Stimulated activated CD8-positive, alpha-beta memory T cell treated with anti-CD3 and anti-CD28 coated beads, Interleukin-7, amount 100 ng/mL, for 4 hours (primary cell): ENCODE results near the gene PYCR2.
A peak's percentile ranks its signal among the peaks of the same experiment; 100 is the strongest.
"Not testable (repeated sequence)": the region's sequence is repeated elsewhere in the genome, so short reads cannot be mapped to it uniquely, and the experiment has no call there.

Experiments used
- DNase-seq, 2 donors: peaks; one replicate each; pipeline ENCODE4 v3.0.0-alpha.2; 2020; ENCODE audit warnings: low read depth in 2 of 2

Gene PYCR2

GRCh38 chr1:225923692-225924555 lies at the start of gene PYCR2:
Gene PYCR2, minus strand, starts transcription at chr1:225924250. Its CDS starts 140 bp downstream, at chr1:225924110.
- DNase-seq, result peak; percentile 79 to 91

- no peak for DNase-seq
These were observed 49.1 kb upstream of the PYCR2 start for GRCh38 chr1:225973158-225973557.

GRCh38 chr1:225972344-225973152 lies 48.5 kb upstream of the PYCR2 start:
- DNase-seq, result no peak

GRCh38 chr1:225970592-225971157 lies 46.6 kb upstream of the PYCR2 start:
- DNase-seq, result not testable (repeated sequence)

GRCh38 chr1:225969751-225970150 lies 45.7 kb upstream of the PYCR2 start:
- not testable (repeated sequence) for DNase-seq

- DNase-seq, result no peak
These were observed 41.2 kb upstream of the PYCR2 start for GRCh38 chr1:225965231-225965630.

- DNase-seq, result no peak
These were observed 39.9 kb upstream of the PYCR2 start for GRCh38 chr1:225963735-225964530.

- DNase-seq, result peak; percentile 13 to 35
These were observed 38.5 kb upstream of the PYCR2 start for GRCh38 chr1:225962440-225962975.

GRCh38 chr1:225961659-225962439 lies 37.8 kb upstream of the PYCR2 start:
- DNase-seq, result no peak

GRCh38 chr1:225958041-225958440 lies 34.0 kb upstream of the PYCR2 start:
- DNase-seq, result no peak

- DNase-seq, result no peak
These were observed 30.7 kb upstream of the PYCR2 start for GRCh38 chr1:225954753-225955152.

- no peak for DNase-seq
These were observed 29.3 kb upstream of the PYCR2 start for GRCh38 chr1:225953315-225953714.

GRCh38 chr1:225950905-225951497 lies 27.0 kb upstream of the PYCR2 start:
- no peak for DNase-seq

- no peak for DNase-seq
These were observed 25.0 kb upstream of the PYCR2 start for GRCh38 chr1:225949041-225949440.

GRCh38 chr1:225946803-225947202 lies 22.8 kb upstream of the PYCR2 start:
- no peak for DNase-seq

GRCh38 chr1:225946082-225946620 lies 22.1 kb upstream of the PYCR2 start:
- no peak for DNase-seq

- no peak for DNase-seq
These were observed 21.5 kb upstream of the PYCR2 start for GRCh38 chr1:225945564-225945963.

GRCh38 chr1:225944951-225945350 lies 20.9 kb upstream of the PYCR2 start:
- DNase-seq, result no peak

- DNase-seq, result no peak
These were observed 20.3 kb upstream of the PYCR2 start for GRCh38 chr1:225944387-225944786.

GRCh38 chr1:225943582-225943981 lies 19.5 kb upstream of the PYCR2 start:
- no peak for DNase-seq
